ENCODE measurements around the gene RUNX2.

GRCh38 chr6:45455408-45455807 is 127.3 kb downstream of the RUNX2 start:
- TF ChIP-seq SIN3A (IDR thresholded peaks at IDR 0.05; ENCODE audit: borderline replicate concordance, insufficient read depth, low read depth, low read length) (no peak), CTCF (IDR thresholded peaks at IDR 0.05) (no peak), POLR2AphosphoS5 (IDR thresholded peaks at IDR 0.05; ENCODE audit: low read depth, low read length) (no peak), TCF7L2 (IDR thresholded peaks at IDR 0.05; ENCODE audit: low read depth, low read length) (no peak), REST (IDR thresholded peaks at IDR 0.05; ENCODE audit: insufficient read depth in 1 of 2, low read depth in 2 of 2, low read length in 1 of 2) (no peak)
